Measurements from ENCODE around the gene NRN1L.

Gene NRN1L

GRCh38 chr16:67893743-67894399 lies 9.2 kb downstream of the NRN1L start:
- Histone ChIP-seq H3K4me3 (ENCODE audit: low read depth in 1 of 2, low read length in 2 of 2) (peak overlapping the region; percentile 78 to 97), H3K27ac (ENCODE audit: low read length) (peak overlapping the region; percentile 78), H3K9ac (ENCODE audit: low read depth, low read length) (peak overlapping the region; percentile 97), H3K27me3 (ENCODE audit: insufficient read depth, low read length, poor library complexity) (no peaks in the 10 kb centered on the region), H3K9me3 (ENCODE audit: insufficient read depth, low read length, severe bottlenecking) (no peaks in the 10 kb centered on the region), H3K36me3 (ENCODE audit: insufficient read depth, low read length) (peaks cover 5% of the 10 kb centered on the region; the same call in 1 of the 2 replicates), H2AFZ (ENCODE audit: low read depth, low read length) (peak overlapping the region; percentile 95), H3K79me2 (ENCODE audit: insufficient read depth, low read length) (peaks cover 56% of the 10 kb centered on the region), H3K4me2 (ENCODE audit: insufficient read depth, low read length) (peak overlapping the region; percentile 88), H3K4me1 (ENCODE audit: insufficient read depth, low read length) (peaks cover 32% of the 10 kb centered on the region), H4K20me1 (ENCODE audit: insufficient read depth, low read length) (peaks cover 4% of the 10 kb centered on the region; the same call in 1 of the 2 replicates)
- ATAC-seq (ENCODE audit: insufficient read depth, low read depth) = 0 out of 3 replicates have a peak, but pooled peaks have one; percentile 8
- TF ChIP-seq EZH2 (IDR thresholded peaks at IDR 0.05; ENCODE audit: borderline replicate concordance, low read depth, low read length, severe bottlenecking) = no peak
- no peak for TF ChIP-seq CTCF (IDR thresholded peaks at IDR 0.05; ENCODE audit: borderline replicate concordance, extremely low read depth, low read length, poor library complexity, severe bottlenecking)
- DNase-seq = no peak

GRCh38 chr16:67897231-67897630 lies 12.5 kb downstream of the NRN1L start:
- TF ChIP-seq CTCF (IDR thresholded peaks at IDR 0.05; ENCODE audit: borderline replicate concordance, extremely low read depth, low read length, poor library complexity, severe bottlenecking) (no peak), EZH2 (IDR thresholded peaks at IDR 0.05; ENCODE audit: borderline replicate concordance, low read depth, low read length, severe bottlenecking) (no peak)
- Histone ChIP-seq H3K79me2 (ENCODE audit: insufficient read depth, low read length) (peaks cover 81% of the 10 kb centered on the region), H3K36me3 (ENCODE audit: insufficient read depth, low read length) (peaks cover 9% of the 10 kb centered on the region; the same call in 1 of the 2 replicates), H3K27ac (ENCODE audit: low read length) (no peak overlapping the region), H4K20me1 (ENCODE audit: insufficient read depth, low read length) (peaks cover 13% of the 10 kb centered on the region; the same call in 1 of the 2 replicates), H3K27me3 (ENCODE audit: insufficient read depth, low read length, poor library complexity) (no peaks in the 10 kb centered on the region), H3K4me1 (ENCODE audit: insufficient read depth, low read length) (peaks cover 28% of the 10 kb centered on the region), H2AFZ (ENCODE audit: low read depth, low read length) (no peak overlapping the region), H3K4me3 (ENCODE audit: low read depth in 1 of 2, low read length in 2 of 2) (no peak overlapping the region), H3K9ac (ENCODE audit: low read depth, low read length) (no peak overlapping the region), H3K9me3 (ENCODE audit: insufficient read depth, low read length, severe bottlenecking) (no peaks in the 10 kb centered on the region), H3K4me2 (ENCODE audit: insufficient read depth, low read length) (no peak overlapping the region)
- DNase-seq = no peak
- ATAC-seq (ENCODE audit: insufficient read depth, low read depth) = no peak

GRCh38 chr16:67901734-67902133 lies 17.0 kb downstream of the NRN1L start:
- Histone ChIP-seq H3K9ac (ENCODE audit: low read depth, low read length) (no peak overlapping the region), H3K4me1 (ENCODE audit: insufficient read depth, low read length) (no peaks in the 10 kb centered on the region), H3K9me3 (ENCODE audit: insufficient read depth, low read length, severe bottlenecking) (no peaks in the 10 kb centered on the region), H3K4me2 (ENCODE audit: insufficient read depth, low read length) (no peak overlapping the region), H3K79me2 (ENCODE audit: insufficient read depth, low read length) (peaks cover 56% of the 10 kb centered on the region), H3K27me3 (ENCODE audit: insufficient read depth, low read length, poor library complexity) (no peaks in the 10 kb centered on the region), H3K4me3 (ENCODE audit: low read depth in 1 of 2, low read length in 2 of 2) (no peak overlapping the region), H3K27ac (ENCODE audit: low read length) (no peak overlapping the region), H3K36me3 (ENCODE audit: insufficient read depth, low read length) (0 out of 2 replicates have a peak, but pooled peaks cover 4% of the 10 kb centered on the region), H2AFZ (ENCODE audit: low read depth, low read length) (no peak overlapping the region), H4K20me1 (ENCODE audit: insufficient read depth, low read length) (peaks cover 13% of the 10 kb centered on the region; the same call in 1 of the 2 replicates)
- DNase-seq (no peak), ATAC-seq (ENCODE audit: insufficient read depth, low read depth) (no peak)
- no peak for TF ChIP-seq EZH2 (IDR thresholded peaks at IDR 0.05; ENCODE audit: borderline replicate concordance, low read depth, low read length, severe bottlenecking)
- no peak for TF ChIP-seq CTCF (IDR thresholded peaks at IDR 0.05; ENCODE audit: borderline replicate concordance, extremely low read depth, low read length, poor library complexity, severe bottlenecking)
